ENCODE data around the gene PDE6A.
A peak's percentile ranks its signal among the peaks of the same experiment; 100 is the strongest.
"Not testable (repeated sequence)": the region's sequence is repeated elsewhere in the genome, so short reads cannot be mapped to it uniquely, and the experiment has no call there.

PDE6A gene

GRCh38 chr5:149886692-149887470, 57.7 kb downstream of the PDE6A start:
- H3K4me3 ChIP-seq (ENCODE audit: low read depth, low read length), result no peak overlapping the region
- DNase-seq (ENCODE audit: low read depth), result peak; percentile 78
- TF ChIP-seq, protein P1, sequence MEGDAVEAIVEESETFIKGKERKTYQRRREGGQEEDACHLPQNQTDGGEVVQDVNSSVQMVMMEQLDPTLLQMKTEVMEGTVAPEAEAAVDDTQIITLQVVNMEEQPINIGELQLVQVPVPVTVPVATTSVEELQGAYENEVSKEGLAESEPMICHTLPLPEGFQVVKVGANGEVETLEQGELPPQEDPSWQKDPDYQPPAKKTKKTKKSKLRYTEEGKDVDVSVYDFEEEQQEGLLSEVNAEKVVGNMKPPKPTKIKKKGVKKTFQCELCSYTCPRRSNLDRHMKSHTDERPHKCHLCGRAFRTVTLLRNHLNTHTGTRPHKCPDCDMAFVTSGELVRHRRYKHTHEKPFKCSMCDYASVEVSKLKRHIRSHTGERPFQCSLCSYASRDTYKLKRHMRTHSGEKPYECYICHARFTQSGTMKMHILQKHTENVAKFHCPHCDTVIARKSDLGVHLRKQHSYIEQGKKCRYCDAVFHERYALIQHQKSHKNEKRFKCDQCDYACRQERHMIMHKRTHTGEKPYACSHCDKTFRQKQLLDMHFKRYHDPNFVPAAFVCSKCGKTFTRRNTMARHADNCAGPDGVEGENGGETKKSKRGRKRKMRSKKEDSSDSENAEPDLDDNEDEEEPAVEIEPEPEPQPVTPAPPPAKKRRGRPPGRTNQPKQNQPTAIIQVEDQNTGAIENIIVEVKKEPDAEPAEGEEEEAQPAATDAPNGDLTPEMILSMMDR (conservative IDR thresholded peaks at IDR 0.05; ENCODE audit: low read depth, low read length), result no peak

- no peak overlapping the region for H3K4me3 ChIP-seq (ENCODE audit: low read depth, low read length)
- DNase-seq (ENCODE audit: low read depth), result peak; percentile 48
- TF ChIP-seq, protein P1 (conservative IDR thresholded peaks at IDR 0.05; ENCODE audit: low read depth, low read length), result no peak
These were observed 58.5 kb downstream of the PDE6A start for GRCh38 chr5:149886060-149886459.

GRCh38 chr5:149885513-149885912, 59.1 kb downstream of the PDE6A start:
- no peak overlapping the region for H3K4me3 ChIP-seq (ENCODE audit: low read depth, low read length)
- TF ChIP-seq, protein P1 (conservative IDR thresholded peaks at IDR 0.05; ENCODE audit: low read depth, low read length), result no peak
- DNase-seq (ENCODE audit: low read depth), result no peak

DNA sequence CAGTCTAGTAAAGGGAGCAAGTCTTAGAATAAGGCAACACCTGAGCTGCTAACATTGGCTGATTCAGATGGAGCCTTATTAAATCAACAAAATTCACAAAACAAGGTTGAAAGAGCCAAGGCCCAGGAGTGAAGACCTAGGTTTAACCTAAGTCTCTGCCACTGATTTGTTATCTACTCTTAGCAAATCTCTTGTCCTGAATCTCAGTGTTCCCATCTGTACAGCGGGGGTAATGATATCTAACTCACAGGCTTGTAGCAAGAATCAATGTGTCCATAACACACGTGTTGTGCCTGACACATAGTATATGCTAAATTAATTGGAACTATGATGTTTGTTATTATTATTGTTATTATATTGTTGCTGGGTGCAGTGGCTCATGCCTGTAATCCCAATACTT, 61.0 kb downstream of the PDE6A start:
- TF ChIP-seq, protein P1 (conservative IDR thresholded peaks at IDR 0.05; ENCODE audit: low read depth, low read length), result no peak
- no peak for DNase-seq (ENCODE audit: low read depth)

DNA sequence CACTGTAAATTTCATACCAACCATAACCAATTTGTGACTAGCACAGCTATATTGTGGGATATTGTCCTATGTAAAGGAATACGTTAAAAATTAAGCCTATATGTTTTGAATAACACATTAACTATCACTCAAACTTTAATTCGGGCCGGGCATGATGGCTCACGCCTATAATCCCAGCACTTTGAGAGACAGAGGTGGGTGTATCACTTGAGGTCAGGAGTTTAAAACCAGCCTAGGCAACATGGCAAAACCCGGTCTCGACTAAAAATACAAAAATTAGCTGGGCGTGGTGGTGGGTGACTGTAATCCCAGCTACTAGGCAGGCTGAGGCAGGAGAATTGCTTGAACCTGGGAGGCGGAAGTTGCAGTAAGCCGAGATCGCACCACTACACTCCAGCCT, 62.0 kb downstream of the PDE6A start:
- DNase-seq (ENCODE audit: low read depth), result not testable (repeated sequence)

More for the DNA sequence above, 61.0 kb downstream of the PDE6A start:
- H3K4me3 ChIP-seq (ENCODE audit: low read depth, low read length), result no peak overlapping the region

GRCh38 chr5:149881874-149882273, 62.7 kb downstream of the PDE6A start:
- TF ChIP-seq, protein P1 (conservative IDR thresholded peaks at IDR 0.05; ENCODE audit: low read depth, low read length), result no peak

More for the DNA sequence above, 62.0 kb downstream of the PDE6A start:
- H3K4me3 ChIP-seq (ENCODE audit: low read depth, low read length), result not testable (repeated sequence)

GRCh38 chr5:149881069-149881622, 63.4 kb downstream of the PDE6A start:
- DNase-seq (ENCODE audit: low read depth), result no peak
- H3K4me3 ChIP-seq (ENCODE audit: low read depth, low read length), result no peak overlapping the region
- TF ChIP-seq, protein P1 (conservative IDR thresholded peaks at IDR 0.05; ENCODE audit: low read depth, low read length), result no peak

More at GRCh38 chr5:149881874-149882273, 62.7 kb downstream of the PDE6A start:
- DNase-seq (ENCODE audit: low read depth), result no peak
- no peak overlapping the region for H3K4me3 ChIP-seq (ENCODE audit: low read depth, low read length)

DNA sequence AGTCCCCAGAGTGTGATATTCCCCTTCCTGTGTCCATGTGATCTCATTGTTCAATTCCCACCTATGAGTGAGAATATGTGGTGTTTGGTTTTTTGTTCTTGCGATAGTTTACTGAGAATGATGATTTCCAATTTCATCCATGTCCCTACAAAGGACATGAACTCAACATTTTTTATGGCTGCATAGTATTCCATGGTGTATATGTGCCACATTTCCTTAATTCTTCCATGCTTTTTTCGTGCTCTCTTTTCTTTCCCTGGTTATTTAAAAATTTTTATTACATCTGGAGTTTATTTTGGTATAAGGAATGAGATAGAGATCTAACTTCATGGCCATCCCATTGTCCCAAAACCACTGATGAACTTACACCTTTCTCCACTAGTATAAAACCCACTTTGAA, 65.0 kb downstream of the PDE6A start:
- not testable (repeated sequence) for H3K4me3 ChIP-seq (ENCODE audit: low read depth, low read length); DNase-seq (ENCODE audit: low read depth)
